Spleen (tissue), 11 donors: ENCODE measurements around the gene MRPL38. TPM values are rescaled to one million over a fixed set of nuclear protein-coding genes. Genes with fewer than 3 reads are reported as not detected.

Source experiments
- DNase-seq: peaks from one replicate; pipeline ENCODE4 v3.0.0-alpha.2; 2020
- H3K27ac ChIP-seq, 8 donors: fragments of 200-600 bp; sonication (generic) in 7 of 8; 1 replicate in 4 of 8; 2 replicates in 4 of 8; pipeline versions ENCODE4 v1.5.0 to v1.8.0; 2016 to 2021; ENCODE audit warnings: inconsistent platforms in 4 of 8, mild to moderate bottlenecking in 4 of 8, moderate library complexity in 1 of 8
- H3K27me3 ChIP-seq, 7 donors: fragments of 200-600 bp; sonication (generic) in 6 of 7; replicated peaks in 1 of 7; 1 replicate in 4 of 7; 2 replicates in 3 of 7; pipeline versions ENCODE4 v1.5.0 to v1.8.0; 2016 to 2021; ENCODE audit warnings: inconsistent platforms in 3 of 7, mild to moderate bottlenecking in 1 of 7
- H3K36me3 ChIP-seq, 6 donors: fragments of 200-600 bp; sonication (generic) in 5 of 6; 1 replicate in 4 of 6; 2 replicates in 2 of 6; pipeline versions ENCODE4 v1.5.0 to v1.8.0; 2016 to 2021; ENCODE audit warnings: inconsistent platforms in 2 of 6
- H3K4me1 ChIP-seq, 6 donors: fragments of 200-600 bp; sonication (generic) in 5 of 6; 1 replicate in 3 of 6; 2 replicates in 3 of 6; pipeline versions ENCODE4 v1.5.0 to v1.8.0; 2016 to 2021; ENCODE audit warnings: inconsistent platforms in 3 of 6
- H3K4me3 ChIP-seq, 8 donors: fragments of 200-600 bp; sonication (generic) in 7 of 8; 1 replicate in 4 of 8; 2 replicates in 4 of 8; pipeline versions ENCODE4 v1.5.0 to v1.8.0; 2016 to 2021; ENCODE audit warnings: inconsistent platforms in 4 of 8, mild to moderate bottlenecking in 4 of 8, moderate library complexity in 2 of 8
- H3K9me3 ChIP-seq, 8 donors: fragments of 200-600 bp; sonication (generic) in 7 of 8; 1 replicate in 4 of 8; 2 replicates in 4 of 8; pipeline versions ENCODE4 v1.5.0 to v1.8.0; 2016 to 2021; ENCODE audit warnings: inconsistent platforms in 4 of 8
- POLR2A ChIP-seq, 3 donors: fragments of 450-650 bp; IDR thresholded peaks; one replicate each; pipeline ENCODE4 v1.5.1; 2017; ENCODE audit warnings: antibody characterized with exemption in 3 of 3, mild to moderate bottlenecking in 1 of 3
- POLR2AphosphoS5 ChIP-seq, 3 donors: sonication (generic); formaldehyde crosslinking; IDR thresholded peaks; one replicate each; pipeline ENCODE4 v1.5.1; 2017; ENCODE audit warnings: antibody characterized with exemption in 3 of 3
- WGBS, 5 donors: extraction: QIAGEN DNeasy Blood & Tissue Kit in 3 of 5; methylation state at CpG; one replicate each; pipeline versions ENCODE4 v1.1.5 to v1.1.7; 2013 to 2018; 5-methylcytosine and 5-hydroxymethylcytosine counted together
- intact Hi-C: fragments of 100-400 bp; cut with DNase I; formaldehyde crosslinking; loops from one replicate; pipeline ENCODE4 v1.15.0; 2023; ENCODE audit warnings: low total_unique reads
- polyA plus RNA-seq, 3 donors: library from polyadenylated mRNA; stranded (reverse); fragments of 200-250 nt; gene quantifications; one replicate each; pipeline ENCODE4 v1.2.1, GENCODE V29; 2013
- total RNA-seq, 7 donors: library from RNA; depleted of rRNA in 3 of 7; stranded (reverse); fragments of >200 nt in 3 of 7; fragmentation: NEBNext Ultra II Directional in 4 of 7; extraction: Animal tissue kit (Norgen Biotek cat#: 25700) in 4 of 7; gene quantifications; one replicate each; pipeline versions ENCODE4 v1.1.0 to v1.2.1, GENCODE V29; 2016 to 2021
- TF ChIP-seq, protein P1 (sequence below), 11 experiments: fragments of 200-600 bp in 7 of 11; fragments of 450-650 bp in 4 of 11; sonication (generic) in 4 of 11; IDR thresholded peaks in 8 of 11; conservative IDR thresholded peaks in 3 of 11; 1 replicate in 7 of 11; 2 replicates in 4 of 11; pipeline versions ENCODE4 v1.4.0 to v1.8.0; 2016 to 2021; ENCODE audit warnings: antibody characterized with exemption in 11 of 11, inconsistent platforms in 4 of 11, mild to moderate bottlenecking in 1 of 11
- donor health status: healthy with polysubstance abuse.
- donor health status: DM: no; HTN: no; CAD: no; lungs with moderate emphysema.
- donor health status: DM: no; HTN: no; CAD: no.
- donor health status: Bipolar disorder and iron deficiency.
- donor health status: healthy.
- donor health status: DM: no; HTN: no; CAD: no.
- donor health status: DM: yes; HTN: yes; CAD: no.

MRPL38 gene
- total and polyA plus RNA-seq, 10 donors: 40.1 to 90.6 (median 76.6) TPM

DNA sequence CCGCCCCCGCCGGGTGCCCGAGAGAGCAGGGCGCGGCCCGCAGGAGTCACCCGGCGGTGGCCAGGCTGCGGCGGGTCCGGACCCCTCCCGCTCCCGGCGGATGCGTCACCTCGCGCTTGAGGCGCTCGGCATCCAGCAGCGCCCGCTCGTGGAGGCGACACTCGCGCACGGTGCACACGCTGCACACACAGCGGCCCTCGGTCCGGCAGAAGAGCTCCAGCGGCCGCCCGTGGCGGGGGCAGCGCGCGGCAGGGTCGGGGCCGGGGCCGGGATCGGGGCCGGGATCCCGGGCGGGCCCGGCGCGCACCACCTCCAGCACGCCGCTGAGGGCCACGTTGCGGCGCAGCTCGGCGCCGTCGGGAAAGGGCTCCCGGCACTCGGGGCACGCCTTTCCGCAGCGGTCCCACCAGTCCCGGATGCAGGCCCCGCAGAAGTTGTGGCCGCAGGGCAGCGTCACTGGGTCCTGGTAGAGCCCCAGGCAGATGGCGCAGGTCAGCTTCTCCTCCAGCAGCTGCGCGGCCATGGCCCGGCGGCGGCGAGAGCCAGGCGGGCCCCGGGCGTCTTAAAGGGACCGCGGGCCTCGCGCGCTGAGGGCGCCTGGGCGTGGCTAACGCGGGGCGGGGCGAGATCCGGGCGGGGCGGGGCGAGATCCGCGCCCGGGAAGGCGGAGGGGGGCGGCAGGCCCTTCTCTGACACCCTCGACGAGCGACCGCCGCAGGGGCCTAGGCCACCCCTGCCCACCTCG lies 8.1 kb downstream of the MRPL38 start, which contains the start of gene TRIM65:
Gene TRIM65 (minus strand): TSS at position 537 of the 745 bp plus-strand sequence. CDS start 14 bp downstream, at position 523.
- DNase-seq: peak; percentile 97
- Histone ChIP-seq H3K27me3 (no peaks in the 10 kb centered on the region), H3K4me1 (peaks cover 14 to 59% (median 35%) of the 10 kb centered on the region in 6 donors), H3K4me3 (peak within 1 kb of the TSS; percentile 66 to 99 (median 89)), H3K27ac (peak within 1 kb of the TSS; percentile 86 to 96 (median 92)), H3K36me3 (peaks cover 0 to 56% (median 47%) of the 10 kb centered on the region in 6 donors), H3K9me3 (no peaks in the 10 kb centered on the region)
- 0 to 1% (median 1%) methylated on average over 15 to 102 of the region's 102 CpGs for WGBS, 5 donors
- peak; percentile 85 to 92 (median 91) for TF ChIP-seq POLR2AphosphoS5 (IDR thresholded peaks at IDR 0.05)
- TF ChIP-seq, protein P1, sequence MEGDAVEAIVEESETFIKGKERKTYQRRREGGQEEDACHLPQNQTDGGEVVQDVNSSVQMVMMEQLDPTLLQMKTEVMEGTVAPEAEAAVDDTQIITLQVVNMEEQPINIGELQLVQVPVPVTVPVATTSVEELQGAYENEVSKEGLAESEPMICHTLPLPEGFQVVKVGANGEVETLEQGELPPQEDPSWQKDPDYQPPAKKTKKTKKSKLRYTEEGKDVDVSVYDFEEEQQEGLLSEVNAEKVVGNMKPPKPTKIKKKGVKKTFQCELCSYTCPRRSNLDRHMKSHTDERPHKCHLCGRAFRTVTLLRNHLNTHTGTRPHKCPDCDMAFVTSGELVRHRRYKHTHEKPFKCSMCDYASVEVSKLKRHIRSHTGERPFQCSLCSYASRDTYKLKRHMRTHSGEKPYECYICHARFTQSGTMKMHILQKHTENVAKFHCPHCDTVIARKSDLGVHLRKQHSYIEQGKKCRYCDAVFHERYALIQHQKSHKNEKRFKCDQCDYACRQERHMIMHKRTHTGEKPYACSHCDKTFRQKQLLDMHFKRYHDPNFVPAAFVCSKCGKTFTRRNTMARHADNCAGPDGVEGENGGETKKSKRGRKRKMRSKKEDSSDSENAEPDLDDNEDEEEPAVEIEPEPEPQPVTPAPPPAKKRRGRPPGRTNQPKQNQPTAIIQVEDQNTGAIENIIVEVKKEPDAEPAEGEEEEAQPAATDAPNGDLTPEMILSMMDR (IDR thresholded peaks at IDR 0.05 in 8 of 11, conservative IDR thresholded peaks at IDR 0.05 in 3 of 11): peak in 5 of 11 experiments; percentile 34 to 58 (median 53)
- peak in 1 of 3 donors; percentile 77 for TF ChIP-seq POLR2A (IDR thresholded peaks at IDR 0.05)
- intact Hi-C loops: no loop called here

DNA sequence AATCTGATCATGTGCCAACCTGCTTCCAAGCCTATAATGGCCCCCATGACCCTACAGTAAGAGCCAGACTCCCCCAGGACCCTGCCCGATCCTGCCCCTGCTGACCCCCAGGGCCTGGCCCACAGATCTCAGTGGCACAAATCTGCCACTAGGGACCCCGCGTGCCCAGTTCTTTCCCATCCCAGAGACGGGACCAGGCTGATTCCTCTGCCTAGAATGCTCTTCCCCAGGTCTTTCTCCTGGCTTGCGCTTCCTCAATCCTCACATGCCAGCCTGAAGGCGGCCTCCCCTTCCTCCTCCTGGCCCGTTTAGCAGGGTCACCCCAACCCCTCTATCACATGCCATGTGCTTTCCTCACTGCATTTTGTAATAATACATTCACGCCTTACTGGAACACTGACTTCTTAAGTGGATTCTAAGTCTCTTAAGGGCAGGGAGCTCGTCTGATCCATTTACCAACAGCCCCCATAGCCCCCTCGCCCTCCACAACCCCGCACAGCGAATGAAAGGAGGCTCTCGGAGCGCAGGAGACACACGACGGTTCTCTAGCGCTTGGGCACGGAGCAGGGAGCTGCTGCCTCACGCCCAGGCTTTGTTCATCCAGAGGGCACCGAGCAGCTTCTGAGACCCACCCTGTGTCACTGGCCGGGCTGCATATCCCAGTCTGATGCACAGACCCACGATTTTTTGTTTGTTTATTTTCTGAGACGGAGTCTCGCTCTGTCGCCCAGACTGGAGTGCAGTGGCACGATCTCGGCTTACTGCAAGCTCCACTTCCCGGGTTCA lies 9.1 kb downstream of the MRPL38 start:
- peak overlapping the region; percentile 66 to 99 (median 89) for H3K4me3 ChIP-seq
- intact Hi-C loops: no loop called here
- peaks cover 14 to 57% (median 35%) of the 10 kb centered on the region in 6 donors for H3K4me1 ChIP-seq
- TF ChIP-seq, protein P1 (IDR thresholded peaks at IDR 0.05 in 8 of 11, conservative IDR thresholded peaks at IDR 0.05 in 3 of 11): peak in 4 of 11 experiments; percentile 4 to 25 (median 16)
- no peak for TF ChIP-seq POLR2A (IDR thresholded peaks at IDR 0.05)
- peak overlapping the region; percentile 86 to 96 (median 92) for H3K27ac ChIP-seq
- WGBS, 5 donors: 18 to 39% (median 28%) methylated on average over 28 of the region's 28 CpGs
- H3K9me3 ChIP-seq: no peaks in the 10 kb centered on the region
- H3K36me3 ChIP-seq: peaks cover 0 to 56% (median 46%) of the 10 kb centered on the region in 6 donors
- peak; percentile 80 for DNase-seq
- no peaks in the 10 kb centered on the region for H3K27me3 ChIP-seq

DNA sequence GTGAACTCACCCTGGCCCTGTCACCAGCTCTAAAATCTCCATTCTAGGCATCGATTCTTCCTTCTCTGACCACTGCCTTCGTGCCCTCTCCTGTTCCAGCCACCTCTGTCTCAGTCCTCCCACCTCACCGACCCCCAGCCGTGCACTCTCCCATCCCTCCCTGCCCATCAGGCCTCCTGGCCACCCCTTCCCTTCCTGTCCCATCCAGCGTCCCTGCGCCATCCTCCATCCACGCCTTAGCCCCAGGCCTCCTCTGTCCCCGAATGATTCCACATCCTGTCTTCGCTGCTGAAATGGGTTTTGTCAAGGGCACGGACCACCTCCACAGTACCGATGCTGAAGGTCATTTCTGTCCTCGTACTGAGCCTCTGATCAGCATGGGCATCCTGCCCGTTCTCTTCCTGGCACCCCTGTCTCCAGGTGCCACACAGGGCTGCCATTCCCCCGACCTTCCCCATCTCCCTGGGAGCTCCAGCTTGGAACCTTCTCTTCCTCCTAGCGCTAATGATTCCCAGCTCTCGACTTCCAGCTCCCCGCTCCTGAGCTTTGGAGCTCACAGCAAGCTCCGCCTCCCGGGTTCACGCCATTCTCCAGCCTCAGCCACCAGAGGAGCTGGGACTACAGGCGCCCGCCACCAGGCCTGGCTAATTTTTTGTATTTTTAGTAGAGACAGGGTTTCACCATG lies 10.5 kb downstream of the MRPL38 start:
- WGBS, 5 donors: 74 to 91% (median 79%) methylated on average over 22 of the region's 22 CpGs
- no peaks in the 10 kb centered on the region for H3K9me3 ChIP-seq
- peaks cover 0 to 56% (median 43%) of the 10 kb centered on the region in 6 donors for H3K36me3 ChIP-seq
- H3K4me3 ChIP-seq: no peak overlapping the region
- intact Hi-C loops: no loop called here
- DNase-seq: peak; percentile 68
- H3K27ac ChIP-seq: peak overlapping the region in 2 of 8 donors; percentile 36 to 93
- no peaks in the 10 kb centered on the region for H3K27me3 ChIP-seq
- H3K4me1 ChIP-seq: peaks cover 14 to 57% (median 35%) of the 10 kb centered on the region in 6 donors
- TF ChIP-seq, protein P1 (IDR thresholded peaks at IDR 0.05 in 8 of 11, conservative IDR thresholded peaks at IDR 0.05 in 3 of 11): no peak
- TF ChIP-seq POLR2AphosphoS5 (IDR thresholded peaks at IDR 0.05): peak in 2 of 3 donors; percentile 10 to 36
